SK-N-SH (cell line): ENCODE results near the gene ERCC6L. TPM values are rescaled to one million over a fixed set of nuclear protein-coding genes. Genes with fewer than 3 reads are reported as not detected.

Experiments
- CTCF ChIA-PET: fragments of 300-600, 350-600 bp; formaldehyde crosslinking; extraction: SDS; loops from one replicate; lab custom pipeline; 2021; lab: Yijun Ruan, JAX
- POLR2A ChIA-PET: fragments of 350-600 bp; sonication (Branson Sonifier 250); formaldehyde crosslinking; extraction: SDS; loops from one replicate; lab custom pipeline; 2020; ENCODE audit warnings: antibody characterized with exemption, inconsistent platforms; lab: Yijun Ruan, JAX
- DNase-seq: peaks from one replicate; pipeline ENCODE4 v3.0.0; 2012
- H2AFZ ChIP-seq: fragments of 200-600 bp; sonication (generic); 2 replicates; pipeline ENCODE4 v1.8.1; 2016; ENCODE audit warnings: antibody characterized with exemption, mild to moderate bottlenecking, low read depth
- H3F3A ChIP-seq: fragments of 200-600 bp; sonication (generic); replicated peaks from 2 replicates; pipeline ENCODE3; 2016; ENCODE audit warnings: antibody characterized with exemption, mild to moderate bottlenecking; ENCODE audit not compliant: insufficient read depth
- H3K27ac ChIP-seq, 2 experiments: fragments of 200-500 bp in 1 of 2; fragments of 200-600 bp in 1 of 2; sonication (Bioruptor generic) in 1 of 2; sonication (generic), shearing (Covaris generic) in 1 of 2; 2 replicates each; pipeline versions ENCODE4 v1.5.1 to v1.6.1; 2014 to 2016; ENCODE audit warnings: low read depth in 2 of 2, inconsistent platforms in 1 of 2, low read length in 1 of 2, mild to moderate bottlenecking in 1 of 2, mixed read lengths in 1 of 2
- H3K27me3 ChIP-seq: fragments of 200-600 bp; sonication (generic), shearing (Covaris generic); 2 replicates; pipeline ENCODE4 v1.6.1; 2016; ENCODE audit warnings: mixed run types; ENCODE audit not compliant: insufficient read depth
- H3K36me3 ChIP-seq, 2 experiments: fragments of 200-500 bp in 1 of 2; fragments of 200-600 bp in 1 of 2; sonication (Bioruptor generic) in 1 of 2; sonication (generic) in 1 of 2; replicated peaks in 1 of 2; 2 replicates each; pipeline versions ENCODE3 to v1.5.1; 2014 to 2016; ENCODE audit warnings: low read length in 1 of 2, mild to moderate bottlenecking in 1 of 2; ENCODE audit not compliant: insufficient read depth in 2 of 2, control insufficient read depth in 1 of 2
- H3K4me1 ChIP-seq, 2 experiments: fragments of 200-500 bp in 1 of 2; fragments of 200-600 bp in 1 of 2; sonication (Bioruptor generic) in 1 of 2; sonication (generic), shearing (Covaris generic) in 1 of 2; 2 replicates each; pipeline versions ENCODE4 v1.5.1 to v1.6.1; 2014 to 2016; ENCODE audit warnings: low read depth in 1 of 2, low read length in 1 of 2, mixed run types in 1 of 2; ENCODE audit not compliant: insufficient read depth in 2 of 2, control insufficient read depth in 1 of 2
- H3K4me2 ChIP-seq: fragments of 200-600 bp; sonication (generic), shearing (Covaris generic); 2 replicates; pipeline ENCODE4 v1.6.1; 2017; ENCODE audit warnings: mixed run types
- H3K4me3 ChIP-seq, 2 experiments: fragments of 200-500 bp in 1 of 2; fragments of 200-600 bp in 1 of 2; sonication (Bioruptor generic) in 1 of 2; sonication (generic), shearing (Covaris generic) in 1 of 2; 2 replicates each; pipeline versions ENCODE4 v1.5.1 to v1.8.1; 2014 to 2016; ENCODE audit warnings: low read depth in 2 of 2, inconsistent platforms in 1 of 2, low read length in 1 of 2, mild to moderate bottlenecking in 1 of 2, mixed read lengths in 1 of 2, moderate library complexity in 1 of 2
- H3K79me2 ChIP-seq: fragments of 200-600 bp; sonication (generic); 2 replicates; pipeline ENCODE4 v1.8.1; 2017; ENCODE audit warnings: mild to moderate bottlenecking; ENCODE audit not compliant: insufficient read depth
- H3K9ac ChIP-seq: fragments of 200-600 bp; sonication (generic); 2 replicates; pipeline ENCODE4 v1.6.1; 2017; ENCODE audit warnings: mixed run types
- H3K9me2 ChIP-seq: fragments of 200-600 bp; sonication (generic); 2 replicates; pipeline ENCODE4 v1.6.1; 2017; ENCODE audit warnings: mixed run types
- H3K9me3 ChIP-seq: fragments of 200-600 bp; sonication (generic); 2 replicates; pipeline ENCODE4 v1.6.1; 2017; ENCODE audit warnings: mixed run types, mild to moderate bottlenecking, moderate library complexity
- H4K20me1 ChIP-seq: fragments of 200-600 bp; sonication (generic); 2 replicates; pipeline ENCODE4 v1.6.1; 2017; ENCODE audit warnings: mild to moderate bottlenecking, mixed run types; ENCODE audit not compliant: insufficient read depth
- CTCF ChIP-seq: fragments of 200-600 bp; sonication (generic); IDR thresholded peaks from 2 replicates; pipeline ENCODE4 v1.6.1; 2017; ENCODE audit warnings: antibody characterized with exemption, mild to moderate bottlenecking, moderate library complexity
- ELF1 ChIP-seq: IDR thresholded peaks from 2 replicates; pipeline ENCODE4 v1.4.0; 2012
- FOSL2 ChIP-seq: IDR thresholded peaks from 2 replicates; pipeline ENCODE4 v1.4.0; 2012; ENCODE audit warnings: low read depth, mild to moderate bottlenecking, moderate library complexity, borderline replicate concordance
- FOXM1 ChIP-seq: IDR thresholded peaks from 2 replicates; pipeline ENCODE4 v1.4.0; 2012; ENCODE audit warnings: low read depth, mild to moderate bottlenecking
- GABPA ChIP-seq: IDR thresholded peaks from 2 replicates; pipeline ENCODE4 v1.4.0; 2012; ENCODE audit warnings: low read depth, mild to moderate bottlenecking
- GATA2 ChIP-seq: sonication (generic); formaldehyde crosslinking; IDR thresholded peaks from 2 replicates; pipeline ENCODE4 v1.5.0; 2020; ENCODE audit warnings: mild to moderate bottlenecking, missing genetic modification reagents
- JUND ChIP-seq: IDR thresholded peaks from 2 replicates; pipeline ENCODE4 v1.4.0; 2012
- MXI1 ChIP-seq: IDR thresholded peaks from 2 replicates; pipeline ENCODE4 v1.6.1; 2012; ENCODE audit warnings: mild to moderate bottlenecking, low read depth, low read length, improper control_type of control experiment
- NFIC ChIP-seq: IDR thresholded peaks from 2 replicates; pipeline ENCODE4 v1.4.0; 2012; ENCODE audit warnings: borderline replicate concordance
- NRF1 ChIP-seq: IDR thresholded peaks from 2 replicates; pipeline ENCODE4 v1.6.1; 2012; ENCODE audit warnings: low read depth, mild to moderate bottlenecking, low read length
- RAD21 ChIP-seq: IDR thresholded peaks from 2 replicates; pipeline ENCODE4 v1.6.1; 2012; ENCODE audit warnings: mild to moderate bottlenecking, low read length
- RCOR1 ChIP-seq: fragments of 150-350 bp; IDR thresholded peaks from 2 replicates; pipeline ENCODE4 v1.6.1; 2017; ENCODE audit warnings: antibody characterized with exemption, low read length
- RFX5 ChIP-seq: IDR thresholded peaks from 2 replicates; pipeline ENCODE4 v1.6.1; 2012; ENCODE audit warnings: mild to moderate bottlenecking, improper control_type of control experiment, low read length
- RXRA ChIP-seq: IDR thresholded peaks from 2 replicates; pipeline ENCODE4 v1.4.0; 2012; ENCODE audit warnings: low read depth, mild to moderate bottlenecking, borderline replicate concordance
- SIN3A ChIP-seq: IDR thresholded peaks from 2 replicates; pipeline ENCODE4 v1.6.1; 2012; ENCODE audit warnings: low read depth, mild to moderate bottlenecking, low read length, moderate library complexity, borderline replicate concordance
- SMC3 ChIP-seq: IDR thresholded peaks from 2 replicates; pipeline ENCODE4 v1.6.1; 2012; ENCODE audit warnings: low read depth, low read length, improper control_type of control experiment
- TAF1 ChIP-seq: IDR thresholded peaks from 2 replicates; pipeline ENCODE4 v1.6.1; 2012; ENCODE audit warnings: low read depth, mild to moderate bottlenecking, low read length, moderate library complexity, borderline replicate concordance
- TCF12 ChIP-seq: IDR thresholded peaks from 2 replicates; pipeline ENCODE4 v1.4.0; 2012
- TEAD4 ChIP-seq: IDR thresholded peaks from 2 replicates; pipeline ENCODE4 v1.4.0; 2012; ENCODE audit warnings: mild to moderate bottlenecking, borderline replicate concordance; ENCODE audit not compliant: insufficient read depth
- YY1 ChIP-seq: IDR thresholded peaks from 2 replicates; pipeline ENCODE4 v1.4.0; 2012; ENCODE audit warnings: low read depth, mild to moderate bottlenecking
- WGBS: methylation state at CpG from one replicate; pipeline ENCODE4 v1.1.6; 2017; ENCODE audit warnings: low lambda C conversion rate; 5-methylcytosine and 5-hydroxymethylcytosine counted together
- polyA plus RNA-seq, 3 experiments: library from polyadenylated mRNA; depleted of rRNA; stranded (reverse); fragments of >200 nt; gene quantifications; 2 replicates each; pipeline ENCODE4 v1.2.3, GENCODE V29; 2012
- TF ChIP-seq, protein P1 (sequence below): fragments of 150-350 bp; IDR thresholded peaks from 2 replicates; pipeline ENCODE4 v1.6.1; 2016; ENCODE audit warnings: mild to moderate bottlenecking, low read depth, low read length
- TF ChIP-seq, protein P2 (sequence below): fragments of 150-350 bp; IDR thresholded peaks from 2 replicates; pipeline ENCODE4 v1.6.1; 2017; ENCODE audit warnings: antibody characterized with exemption, low read length, low read depth, borderline replicate concordance

ERCC6L gene
- polyA plus RNA-seq, 1 of the 3 experiments (the other 2 are of a cell fraction), result 1.5 TPM

- CTCF ChIA-PET, result interaction anchor here (0.6 to 3.1 kb wide), 19 partner anchors 9 to 467 kb away, joined by 3 to 22 read pairs (median 3); partner anchors contain the start of gene RPS4X
- no peak overlapping the region for H3K4me2 ChIP-seq
- DNase-seq, result peak; percentile 79
Measured at GRCh38 chrX:72245461-72246089, 6.7 kb upstream of the ERCC6L start.

GRCh38 chrX:72243472-72243871, 4.6 kb upstream of the ERCC6L start:
- POLR2A ChIA-PET, result interaction anchor here (0.6 kb wide), 1 partner anchor 1726 kb away, joined by 3 read pairs; no protein-coding TSS in a partner anchor
- peaks cover 10% of the 10 kb centered on the region for H3F3A ChIP-seq
- peak overlapping the region; percentile 64 for H2AFZ ChIP-seq
- H4K20me1 ChIP-seq, result no peaks in the 10 kb centered on the region
- H3K9me3 ChIP-seq, result no peaks in the 10 kb centered on the region
- DNase-seq, result no peak
- H3K9me2 ChIP-seq, result no peaks in the 10 kb centered on the region
- H3K9ac ChIP-seq, result no peak overlapping the region
- no peaks in the 10 kb centered on the region for H3K36me3 ChIP-seq
- H3K79me2 ChIP-seq, result peaks cover 3% of the 10 kb centered on the region; the same call in 1 of the 2 replicates
- H3K27me3 ChIP-seq, result no peaks in the 10 kb centered on the region
- H3K4me1 ChIP-seq, result peaks cover 4% of the 10 kb centered on the region in 2 experiments; a peak in 2 of 4 replicates
- H3K27ac ChIP-seq, result peak overlapping the region in 1 of 2 experiments; percentile 34; a peak in 2 of 4 replicates
- no peak for TF ChIP-seq SIN3A
- TF ChIP-seq JUND, result peak; percentile 12; the same call in 1 of the 2 replicates
- no peak for TF ChIP-seq TAF1
- TF ChIP-seq GATA2 (CRISPR knock-in tag), result no peak
- TF ChIP-seq FOSL2, result peak; percentile 31; the same call in 1 of the 2 replicates
- TF ChIP-seq RFX5, result no peak
- no peak for TF ChIP-seq TEAD4
- TF ChIP-seq, protein P1, sequence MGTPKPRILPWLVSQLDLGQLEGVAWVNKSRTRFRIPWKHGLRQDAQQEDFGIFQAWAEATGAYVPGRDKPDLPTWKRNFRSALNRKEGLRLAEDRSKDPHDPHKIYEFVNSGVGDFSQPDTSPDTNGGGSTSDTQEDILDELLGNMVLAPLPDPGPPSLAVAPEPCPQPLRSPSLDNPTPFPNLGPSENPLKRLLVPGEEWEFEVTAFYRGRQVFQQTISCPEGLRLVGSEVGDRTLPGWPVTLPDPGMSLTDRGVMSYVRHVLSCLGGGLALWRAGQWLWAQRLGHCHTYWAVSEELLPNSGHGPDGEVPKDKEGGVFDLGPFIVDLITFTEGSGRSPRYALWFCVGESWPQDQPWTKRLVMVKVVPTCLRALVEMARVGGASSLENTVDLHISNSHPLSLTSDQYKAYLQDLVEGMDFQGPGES, result no peak
- TF ChIP-seq NFIC, result no peak
- TF ChIP-seq, all 33 proteins: peak for 2
- CTCF ChIA-PET, result interaction anchor here (0.7 to 3.1 kb wide), 3 partner anchors 11 to 33 kb away, joined by 3 to 14 read pairs (median 3); partner anchors contain the start of gene RPS4X
- no peak overlapping the region for H3K4me3 ChIP-seq
- WGBS, result 25% methylated on average over 3 of the region's 3 CpGs
- H3K4me2 ChIP-seq, result no peak overlapping the region

More at GRCh38 chrX:72245461-72246089, 6.7 kb upstream of the ERCC6L start:
- Histone ChIP-seq H3K36me3 (no peaks in the 10 kb centered on the region), H2AFZ (peak overlapping the region; percentile 53; the same call in 1 of the 2 replicates), H3K27ac (no peak overlapping the region), H3K27me3 (no peaks in the 10 kb centered on the region), H3F3A (peaks cover 7% of the 10 kb centered on the region), H3K4me3 (peak overlapping the region in 1 of 2 experiments; percentile 34; a peak in 1 of 4 replicates), H3K4me1 (peaks cover 2 to 4% of the 10 kb centered on the region in 2 experiments; a peak in 2 of 4 replicates), H3K9me3 (no peaks in the 10 kb centered on the region), H4K20me1 (no peaks in the 10 kb centered on the region), H3K9ac (no peak overlapping the region), H3K9me2 (no peaks in the 10 kb centered on the region), H3K79me2 (no peaks in the 10 kb centered on the region)
- TF ChIP-seq RCOR1, result no peak
- no peak for TF ChIP-seq NRF1
- TF ChIP-seq RXRA, result no peak
- TF ChIP-seq CTCF, result peak; percentile 86
- TF ChIP-seq, protein P2, sequence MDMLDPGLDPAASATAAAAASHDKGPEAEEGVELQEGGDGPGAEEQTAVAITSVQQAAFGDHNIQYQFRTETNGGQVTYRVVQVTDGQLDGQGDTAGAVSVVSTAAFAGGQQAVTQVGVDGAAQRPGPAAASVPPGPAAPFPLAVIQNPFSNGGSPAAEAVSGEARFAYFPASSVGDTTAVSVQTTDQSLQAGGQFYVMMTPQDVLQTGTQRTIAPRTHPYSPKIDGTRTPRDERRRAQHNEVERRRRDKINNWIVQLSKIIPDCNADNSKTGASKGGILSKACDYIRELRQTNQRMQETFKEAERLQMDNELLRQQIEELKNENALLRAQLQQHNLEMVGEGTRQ, result no peak
- peak; percentile 84 for TF ChIP-seq RAD21
- no peak for TF ChIP-seq MXI1
- TF ChIP-seq FOXM1, result no peak
- TF ChIP-seq TEAD4, result no peak
- no peak for TF ChIP-seq NFIC
- TF ChIP-seq ELF1, result no peak
- TF ChIP-seq YY1, result no peak
- TF ChIP-seq FOSL2, result no peak
- no peak for TF ChIP-seq SIN3A
- TF ChIP-seq TCF12, result no peak
- TF ChIP-seq GABPA, result no peak
- peak; percentile 73 for TF ChIP-seq SMC3
- POLR2A ChIA-PET, result interaction anchor here (1.3 kb wide), 1 partner anchor 32 kb away, joined by 3 read pairs; the partner anchor contains the start of gene RPS4X
- 100% methylated on average over 3 of the region's 3 CpGs for WGBS
